Esophagus muscularis mucosa (tissue), 4 donors: ENCODE data around the gene TXNDC15.

Source experiments
- CTCF ChIP-seq, 3 experiments: fragments of 200-600 bp in 2 of 3; fragments of 450-650 bp in 1 of 3; sonication (generic) in 2 of 3; IDR thresholded peaks; one replicate each; pipeline ENCODE4 v1.5.1; 2017 to 2019; ENCODE audit warnings: antibody characterized with exemption in 3 of 3, mild to moderate bottlenecking in 2 of 3, moderate library complexity in 1 of 3
- EP300 ChIP-seq: sonication (generic); formaldehyde crosslinking; IDR thresholded peaks from one replicate; pipeline ENCODE4 v1.6.1; 2017; ENCODE audit warnings: antibody characterized with exemption
- POLR2A ChIP-seq: fragments of 450-650 bp; IDR thresholded peaks from one replicate; pipeline ENCODE4 v1.6.1; 2017; ENCODE audit warnings: antibody characterized with exemption, moderate library complexity, mild to moderate bottlenecking, low read depth
- POLR2AphosphoS5 ChIP-seq, 2 donors: sonication (generic); formaldehyde crosslinking; IDR thresholded peaks; one replicate each; pipeline ENCODE4 v1.6.1; 2017; ENCODE audit warnings: antibody characterized with exemption in 2 of 2

- TF ChIP-seq CTCF (IDR thresholded peaks at IDR 0.05) = no peak
- TF ChIP-seq POLR2AphosphoS5 (IDR thresholded peaks at IDR 0.05) = no peak
- TF ChIP-seq EP300 = no peak
- no peak for TF ChIP-seq POLR2A
These were observed 29.9 kb upstream of the TXNDC15 start for GRCh38 chr5:134844252-134844651.
